ENCODE data around the gene ITSN1. TPM values are rescaled to one million over a fixed set of nuclear protein-coding genes. Genes with fewer than 3 reads are reported as not detected.

ITSN1 gene
- total and polyA plus RNA-seq, 2 of the 13 experiments (the other 11 are each of a cell fraction or from before 2014, with no cell fraction given), result 26.1 to 33.8 TPM

DNA sequence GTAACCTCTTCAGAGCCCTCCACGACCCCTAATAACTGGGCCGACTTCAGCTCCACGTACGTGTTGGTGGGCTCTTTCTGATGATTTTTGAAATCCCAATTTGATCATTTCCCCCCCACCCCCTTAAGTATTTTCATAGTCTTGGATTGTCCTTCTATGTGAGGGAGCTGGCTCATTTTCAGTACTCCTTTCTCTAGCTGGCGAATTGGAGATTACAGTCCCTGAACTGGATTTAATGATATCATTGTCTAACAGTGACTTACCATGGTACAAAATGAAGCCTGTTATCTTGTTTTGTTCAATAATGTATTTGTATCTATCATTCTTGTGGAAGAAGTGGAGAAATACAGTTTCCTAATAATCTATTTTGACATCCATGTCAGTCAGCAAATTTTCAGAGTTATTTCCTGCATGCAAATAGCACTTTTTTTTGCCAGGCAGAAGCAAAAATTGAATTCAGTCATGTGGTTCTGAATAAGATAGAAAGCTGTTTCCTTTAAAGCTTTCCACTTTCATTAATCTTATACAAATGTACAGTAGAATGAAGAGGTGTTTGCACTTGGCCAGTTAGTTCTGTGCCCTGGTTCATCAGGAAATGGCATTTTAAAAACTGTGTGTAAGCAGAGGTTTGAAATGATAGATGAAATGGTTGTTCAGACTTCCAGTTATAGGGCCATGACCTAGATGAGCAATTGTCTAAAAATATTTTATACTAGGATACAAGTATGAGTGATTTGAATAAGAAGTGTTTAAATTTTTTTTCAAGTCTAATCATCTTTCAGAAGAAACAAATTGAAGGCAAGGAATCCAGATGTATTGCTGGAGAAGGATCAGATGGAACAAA, 169.1 kb downstream of the ITSN1 start (continued):
- TF ChIP-seq GRHL1 (CRISPR knock-in tag; conservative IDR thresholded peaks at IDR 0.05), result no peak
- no peak for TF ChIP-seq ZBTB33 (CRISPR knock-in tag; IDR thresholded peaks at IDR 0.05)
- no peak for TF ChIP-seq MAFG (CRISPR knock-in tag; IDR thresholded peaks at IDR 0.05)
- TF ChIP-seq, protein P1, sequence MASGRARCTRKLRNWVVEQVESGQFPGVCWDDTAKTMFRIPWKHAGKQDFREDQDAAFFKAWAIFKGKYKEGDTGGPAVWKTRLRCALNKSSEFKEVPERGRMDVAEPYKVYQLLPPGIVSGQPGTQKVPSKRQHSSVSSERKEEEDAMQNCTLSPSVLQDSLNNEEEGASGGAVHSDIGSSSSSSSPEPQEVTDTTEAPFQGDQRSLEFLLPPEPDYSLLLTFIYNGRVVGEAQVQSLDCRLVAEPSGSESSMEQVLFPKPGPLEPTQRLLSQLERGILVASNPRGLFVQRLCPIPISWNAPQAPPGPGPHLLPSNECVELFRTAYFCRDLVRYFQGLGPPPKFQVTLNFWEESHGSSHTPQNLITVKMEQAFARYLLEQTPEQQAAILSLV (CRISPR knock-in tag; IDR thresholded peaks at IDR 0.05; ENCODE audit: borderline replicate concordance), result no peak
- no peak for TF ChIP-seq ZNF275 (CRISPR knock-in tag; IDR thresholded peaks at IDR 0.05; ENCODE audit: borderline replicate concordance)
- TF ChIP-seq ATF7-NPFF (CRISPR knock-in tag; IDR thresholded peaks at IDR 0.05; ENCODE audit: low read depth), result no peak
- TF ChIP-seq, protein P2, sequence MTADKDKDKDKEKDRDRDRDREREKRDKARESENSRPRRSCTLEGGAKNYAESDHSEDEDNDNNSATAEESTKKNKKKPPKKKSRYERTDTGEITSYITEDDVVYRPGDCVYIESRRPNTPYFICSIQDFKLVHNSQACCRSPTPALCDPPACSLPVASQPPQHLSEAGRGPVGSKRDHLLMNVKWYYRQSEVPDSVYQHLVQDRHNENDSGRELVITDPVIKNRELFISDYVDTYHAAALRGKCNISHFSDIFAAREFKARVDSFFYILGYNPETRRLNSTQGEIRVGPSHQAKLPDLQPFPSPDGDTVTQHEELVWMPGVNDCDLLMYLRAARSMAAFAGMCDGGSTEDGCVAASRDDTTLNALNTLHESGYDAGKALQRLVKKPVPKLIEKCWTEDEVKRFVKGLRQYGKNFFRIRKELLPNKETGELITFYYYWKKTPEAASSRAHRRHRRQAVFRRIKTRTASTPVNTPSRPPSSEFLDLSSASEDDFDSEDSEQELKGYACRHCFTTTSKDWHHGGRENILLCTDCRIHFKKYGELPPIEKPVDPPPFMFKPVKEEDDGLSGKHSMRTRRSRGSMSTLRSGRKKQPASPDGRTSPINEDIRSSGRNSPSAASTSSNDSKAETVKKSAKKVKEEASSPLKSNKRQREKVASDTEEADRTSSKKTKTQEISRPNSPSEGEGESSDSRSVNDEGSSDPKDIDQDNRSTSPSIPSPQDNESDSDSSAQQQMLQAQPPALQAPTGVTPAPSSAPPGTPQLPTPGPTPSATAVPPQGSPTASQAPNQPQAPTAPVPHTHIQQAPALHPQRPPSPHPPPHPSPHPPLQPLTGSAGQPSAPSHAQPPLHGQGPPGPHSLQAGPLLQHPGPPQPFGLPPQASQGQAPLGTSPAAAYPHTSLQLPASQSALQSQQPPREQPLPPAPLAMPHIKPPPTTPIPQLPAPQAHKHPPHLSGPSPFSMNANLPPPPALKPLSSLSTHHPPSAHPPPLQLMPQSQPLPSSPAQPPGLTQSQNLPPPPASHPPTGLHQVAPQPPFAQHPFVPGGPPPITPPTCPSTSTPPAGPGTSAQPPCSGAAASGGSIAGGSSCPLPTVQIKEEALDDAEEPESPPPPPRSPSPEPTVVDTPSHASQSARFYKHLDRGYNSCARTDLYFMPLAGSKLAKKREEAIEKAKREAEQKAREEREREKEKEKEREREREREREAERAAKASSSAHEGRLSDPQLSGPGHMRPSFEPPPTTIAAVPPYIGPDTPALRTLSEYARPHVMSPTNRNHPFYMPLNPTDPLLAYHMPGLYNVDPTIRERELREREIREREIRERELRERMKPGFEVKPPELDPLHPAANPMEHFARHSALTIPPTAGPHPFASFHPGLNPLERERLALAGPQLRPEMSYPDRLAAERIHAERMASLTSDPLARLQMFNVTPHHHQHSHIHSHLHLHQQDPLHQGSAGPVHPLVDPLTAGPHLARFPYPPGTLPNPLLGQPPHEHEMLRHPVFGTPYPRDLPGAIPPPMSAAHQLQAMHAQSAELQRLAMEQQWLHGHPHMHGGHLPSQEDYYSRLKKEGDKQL (CRISPR knock-in tag; IDR thresholded peaks at IDR 0.05; ENCODE audit: low read depth), result no peak
- TF ChIP-seq ZNF333 (CRISPR knock-in tag; IDR thresholded peaks at IDR 0.05; ENCODE audit: borderline replicate concordance), result no peak
- TF ChIP-seq ETV6 (CRISPR knock-in tag; conservative IDR thresholded peaks at IDR 0.05), result no peak
- TF ChIP-seq ZNF564 (CRISPR knock-in tag; IDR thresholded peaks at IDR 0.05), result no peak
- TF ChIP-seq FOXA3 (CRISPR knock-in tag; IDR thresholded peaks at IDR 0.05), result no peak
- no peak for TF ChIP-seq MEIS1 (CRISPR knock-in tag; IDR thresholded peaks at IDR 0.05; ENCODE audit: borderline replicate concordance)
